A549 (cell line): Measurements from ENCODE around the gene GNRHR. TPM values are rescaled to one million over a fixed set of nuclear protein-coding genes. Genes with fewer than 3 reads are reported as not detected.

ENCODE experiments used
- CBX2 ChIP-seq: fragments of 200-600 bp; sonication (generic); IDR thresholded peaks from 2 replicates; pipeline ENCODE4 v1.6.1; 2016; ENCODE audit warnings: low read depth, mild to moderate bottlenecking, borderline replicate concordance
- CHD2 ChIP-seq: fragments of 150-350 bp; IDR thresholded peaks from 2 replicates; pipeline ENCODE4 v1.6.1; 2014; ENCODE audit warnings: low read length; ENCODE audit not compliant: partially characterized antibody
- CHD4 ChIP-seq: fragments of 200-600 bp; sonication (generic); IDR thresholded peaks from 2 replicates; pipeline ENCODE4 v1.6.1; 2016; ENCODE audit warnings: antibody characterized with exemption, mild to moderate bottlenecking, borderline replicate concordance
- E2F6 ChIP-seq: IDR thresholded peaks from 2 replicates; pipeline ENCODE4 v1.6.1; 2012; ENCODE audit warnings: low read depth, borderline replicate concordance
- EHF ChIP-seq: fragments of 250-450 bp; sonication (Bioruptor Pico); IDR thresholded peaks from 2 replicates; pipeline ENCODE4 v1.5.0; 2020; ENCODE audit warnings: mild to moderate bottlenecking
- EP300 ChIP-seq, 2 experiments: fragments of >200 bp; sonication (Bioruptor Twin); formaldehyde crosslinking; IDR thresholded peaks; 2 replicates in 1 of 2; 3 replicates in 1 of 2; pipeline ENCODE4 v1.6.1; 2016 to 2017
- FOSB ChIP-seq: fragments of 250-450 bp; sonication (Bioruptor Pico); IDR thresholded peaks from 2 replicates; pipeline ENCODE4 v1.5.0; 2020; ENCODE audit warnings: mild to moderate bottlenecking, moderate library complexity
- FOXS1 ChIP-seq: fragments of 250-450 bp; sonication (Bioruptor Pico); IDR thresholded peaks from 2 replicates; pipeline ENCODE4 v1.5.0; 2020; ENCODE audit warnings: mild to moderate bottlenecking, moderate library complexity
- HDAC2 ChIP-seq: fragments of 200-600 bp; sonication (generic); IDR thresholded peaks from 2 replicates; pipeline ENCODE4 v1.6.1; 2016
- HMGXB4 ChIP-seq: fragments of 250-450 bp; sonication (Bioruptor Pico); IDR thresholded peaks from 2 replicates; pipeline ENCODE4 v1.5.0; 2021; ENCODE audit warnings: mild to moderate bottlenecking, moderate library complexity, borderline replicate concordance
- HOXA7 ChIP-seq: fragments of 250-450 bp; sonication (Bioruptor Pico); IDR thresholded peaks from 2 replicates; pipeline ENCODE4 v1.5.0; 2020; ENCODE audit warnings: mild to moderate bottlenecking, moderate library complexity
- HOXB13 ChIP-seq: fragments of 250-450 bp; sonication (Bioruptor Pico); IDR thresholded peaks from 2 replicates; pipeline ENCODE4 v1.5.0; 2020; ENCODE audit warnings: low read depth, mild to moderate bottlenecking, moderate library complexity
- HOXB5 ChIP-seq: fragments of 250-450 bp; sonication (Bioruptor Pico); IDR thresholded peaks from 2 replicates; pipeline ENCODE4 v1.5.0; 2020; ENCODE audit warnings: mild to moderate bottlenecking, moderate library complexity
- JUNB ChIP-seq: fragments of >200 bp; sonication (Bioruptor Twin); formaldehyde crosslinking; IDR thresholded peaks from 2 replicates; pipeline ENCODE4 v1.6.1; 2016
- MAFK ChIP-seq: fragments of 450-650 bp; IDR thresholded peaks from 2 replicates; pipeline ENCODE4 v1.6.1; 2014; ENCODE audit not compliant: partially characterized antibody
- MAX ChIP-seq: IDR thresholded peaks from 2 replicates; pipeline ENCODE4 v1.6.1; 2012
- MAZ ChIP-seq: fragments of 150-350 bp; IDR thresholded peaks from 2 replicates; pipeline ENCODE4 v1.6.1; 2014; ENCODE audit warnings: antibody characterized with exemption, low read depth, low read length, borderline replicate concordance
- NPAS2 ChIP-seq: fragments of 250-450 bp; sonication (Bioruptor Pico); IDR thresholded peaks from 2 replicates; pipeline ENCODE4 v1.8.0; 2022; ENCODE audit warnings: mild to moderate bottlenecking, moderate library complexity, borderline replicate concordance
- NR3C1 ChIP-seq: fragments of >200 bp; sonication (Bioruptor Twin); formaldehyde crosslinking; IDR thresholded peaks from 3 replicates; pipeline ENCODE4 v1.6.1; 2017
- PBX3 ChIP-seq: IDR thresholded peaks from 2 replicates; pipeline ENCODE4 v1.6.1; 2012
- PHF8 ChIP-seq: fragments of 200-600 bp; sonication (generic); IDR thresholded peaks from 2 replicates; pipeline ENCODE4 v1.6.1; 2016; ENCODE audit warnings: low read depth, mild to moderate bottlenecking, antibody characterized with exemption, moderate library complexity, borderline replicate concordance
- RAD21 ChIP-seq, 2 experiments: fragments of >200 bp in 1 of 2; sonication (Bioruptor Twin) in 1 of 2; formaldehyde crosslinking in 1 of 2; IDR thresholded peaks in 1 of 2; conservative IDR thresholded peaks in 1 of 2; 2 replicates in 1 of 2; 3 replicates in 1 of 2; pipeline ENCODE4 v1.6.1; 2012 to 2018; ENCODE audit warnings: inconsistent platforms in 1 of 2
- REST ChIP-seq: fragments of 200-600 bp; sonication (generic); IDR thresholded peaks from 2 replicates; pipeline ENCODE4 v1.6.1; 2016; ENCODE audit warnings: antibody characterized with exemption, mild to moderate bottlenecking, moderate library complexity
- RFX5 ChIP-seq: fragments of 450-650 bp; IDR thresholded peaks from 2 replicates; pipeline ENCODE4 v1.7.1; 2014; ENCODE audit warnings: antibody characterized with exemption, mild to moderate bottlenecking, moderate library complexity
- RNF2 ChIP-seq: fragments of 200-600 bp; sonication (generic); IDR thresholded peaks from 2 replicates; pipeline ENCODE4 v1.6.1; 2016; ENCODE audit warnings: low read depth, mild to moderate bottlenecking, antibody characterized with exemption, moderate library complexity, borderline replicate concordance
- SREBF2 ChIP-seq: fragments of 450-650 bp; IDR thresholded peaks from 2 replicates; pipeline ENCODE4 v1.6.1; 2014; ENCODE audit warnings: mild to moderate bottlenecking, moderate library complexity
- ZC3H11A ChIP-seq: fragments of 450-650 bp; IDR thresholded peaks from 2 replicates; pipeline ENCODE4 v1.6.1; 2014; ENCODE audit warnings: antibody characterized with exemption, mild to moderate bottlenecking
- ZFP36 ChIP-seq: fragments of 450-650 bp; IDR thresholded peaks from 2 replicates; pipeline ENCODE4 v1.6.1; 2014; ENCODE audit warnings: borderline replicate concordance; ENCODE audit not compliant: partially characterized antibody
- ZNF302 ChIP-seq: fragments of 250-450 bp; sonication (Bioruptor Pico); IDR thresholded peaks from 2 replicates; pipeline ENCODE4 v1.9.0; 2021; ENCODE audit warnings: inconsistent platforms, mild to moderate bottlenecking, moderate library complexity
- polyA plus RNA-seq, 4 experiments: library from polyadenylated mRNA; depleted of rRNA in 3 of 4; stranded (reverse); fragments of >200 nt; fragmentation: RNase III in 1 of 4; extraction: RNeasy Plus Mini Kit Qiagen cat#74134 plus additional on column Dnase treatment in 1 of 4; gene quantifications; 2 replicates in 3 of 4; 3 replicates in 1 of 4; pipeline ENCODE4 v1.2.3, GENCODE V29; 2011 to 2017
- TF ChIP-seq, protein P1 (sequence below): fragments of 150-350 bp; IDR thresholded peaks from 2 replicates; pipeline ENCODE4 v1.6.1; 2014; ENCODE audit warnings: low read depth, mild to moderate bottlenecking, low read length
- TF ChIP-seq, protein P2 (sequence below): fragments of 450-650 bp; IDR thresholded peaks from 2 replicates; pipeline ENCODE4 v1.6.1; 2014; ENCODE audit warnings: antibody characterized with exemption
- TF ChIP-seq, protein P3 (sequence below): fragments of 250-450 bp; sonication (Bioruptor Pico); IDR thresholded peaks from 2 replicates; pipeline ENCODE4 v1.5.0; 2020; ENCODE audit warnings: low read depth, mild to moderate bottlenecking, moderate library complexity

Gene GNRHR
- polyA plus RNA-seq, 2 of the 4 experiments (the other 2 are of a cell fraction) = not detected

GRCh38 chr4:67700738-67701516 is 53.3 kb downstream of the GNRHR start, which contains the start of gene UBA6 (continued):
- TF ChIP-seq HOXB5 (CRISPR knock-in tag) (no peak), HOXB13 (CRISPR knock-in tag) (no peak), ZNF302 (CRISPR knock-in tag) (no peak), PHF8 (peak; percentile 58), CBX2 (no peak), MAX (peak; percentile 78), NPAS2 (CRISPR knock-in tag) (no peak), HOXA7 (CRISPR knock-in tag) (no peak), ZC3H11A (no peak), FOSB (CRISPR knock-in tag) (no peak), RNF2 (no peak), NR3C1 (no peak), RFX5 (no peak), JUNB (no peak), CHD2 (no peak), E2F6 (no peak), ZFP36 (no peak), FOXS1 (CRISPR knock-in tag) (no peak), PBX3 (no peak), CHD4 (no peak), HMGXB4 (CRISPR knock-in tag) (peak; percentile 25; the same call in 1 of the 2 replicates), MAZ (no peak), REST (no peak), HDAC2 (no peak), EP300 (IDR thresholded peaks at IDR 0.05) (no peak), MAFK (no peak), SREBF2 (no peak), RAD21 (conservative IDR thresholded peaks at IDR 0.05 in 1 of 2, IDR thresholded peaks at IDR 0.05 in 1 of 2) (no peak), EHF (CRISPR knock-in tag) (no peak)
- TF ChIP-seq, protein P1, sequence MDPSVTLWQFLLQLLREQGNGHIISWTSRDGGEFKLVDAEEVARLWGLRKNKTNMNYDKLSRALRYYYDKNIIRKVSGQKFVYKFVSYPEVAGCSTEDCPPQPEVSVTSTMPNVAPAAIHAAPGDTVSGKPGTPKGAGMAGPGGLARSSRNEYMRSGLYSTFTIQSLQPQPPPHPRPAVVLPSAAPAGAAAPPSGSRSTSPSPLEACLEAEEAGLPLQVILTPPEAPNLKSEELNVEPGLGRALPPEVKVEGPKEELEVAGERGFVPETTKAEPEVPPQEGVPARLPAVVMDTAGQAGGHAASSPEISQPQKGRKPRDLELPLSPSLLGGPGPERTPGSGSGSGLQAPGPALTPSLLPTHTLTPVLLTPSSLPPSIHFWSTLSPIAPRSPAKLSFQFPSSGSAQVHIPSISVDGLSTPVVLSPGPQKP = no peak
- TF ChIP-seq, protein P2, sequence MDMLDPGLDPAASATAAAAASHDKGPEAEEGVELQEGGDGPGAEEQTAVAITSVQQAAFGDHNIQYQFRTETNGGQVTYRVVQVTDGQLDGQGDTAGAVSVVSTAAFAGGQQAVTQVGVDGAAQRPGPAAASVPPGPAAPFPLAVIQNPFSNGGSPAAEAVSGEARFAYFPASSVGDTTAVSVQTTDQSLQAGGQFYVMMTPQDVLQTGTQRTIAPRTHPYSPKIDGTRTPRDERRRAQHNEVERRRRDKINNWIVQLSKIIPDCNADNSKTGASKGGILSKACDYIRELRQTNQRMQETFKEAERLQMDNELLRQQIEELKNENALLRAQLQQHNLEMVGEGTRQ = no peak
- TF ChIP-seq, protein P3, sequence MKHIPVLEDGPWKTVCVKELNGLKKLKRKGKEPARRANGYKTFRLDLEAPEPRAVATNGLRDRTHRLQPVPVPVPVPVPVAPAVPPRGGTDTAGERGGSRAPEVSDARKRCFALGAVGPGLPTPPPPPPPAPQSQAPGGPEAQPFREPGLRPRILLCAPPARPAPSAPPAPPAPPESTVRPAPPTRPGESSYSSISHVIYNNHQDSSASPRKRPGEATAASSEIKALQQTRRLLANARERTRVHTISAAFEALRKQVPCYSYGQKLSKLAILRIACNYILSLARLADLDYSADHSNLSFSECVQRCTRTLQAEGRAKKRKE = no peak
